Fibroblast of the aortic adventitia (primary cell): ENCODE data around the gene RTL1. TPM values are rescaled to one million over a fixed set of nuclear protein-coding genes. Genes with fewer than 3 reads are reported as not detected.

ENCODE experiments used
- DNase-seq: peaks from one replicate; pipeline ENCODE4 v3.0.0-alpha.2; 2010; ENCODE audit warnings: low read depth
- H3K4me3 ChIP-seq: 2 replicates; pipeline ENCODE4 v1.5.1; 2011; ENCODE audit warnings: low read depth, mild to moderate bottlenecking, control low read depth, low read length, moderate library complexity
- CTCF ChIP-seq: IDR thresholded peaks from 2 replicates; pipeline ENCODE4 v1.5.1; 2011; ENCODE audit warnings: mild to moderate bottlenecking, low read length, control low read depth, inconsistent platforms; ENCODE audit not compliant: insufficient read depth
- total RNA-seq: library from RNA; depleted of rRNA; stranded (reverse); fragments of >200 nt; gene quantifications from 2 replicates; pipeline ENCODE4 v1.2.3, GENCODE V29; 2012; ENCODE audit warnings: low replicate concordance

Gene RTL1
- total RNA-seq, 1 donor: not detected

DNA sequence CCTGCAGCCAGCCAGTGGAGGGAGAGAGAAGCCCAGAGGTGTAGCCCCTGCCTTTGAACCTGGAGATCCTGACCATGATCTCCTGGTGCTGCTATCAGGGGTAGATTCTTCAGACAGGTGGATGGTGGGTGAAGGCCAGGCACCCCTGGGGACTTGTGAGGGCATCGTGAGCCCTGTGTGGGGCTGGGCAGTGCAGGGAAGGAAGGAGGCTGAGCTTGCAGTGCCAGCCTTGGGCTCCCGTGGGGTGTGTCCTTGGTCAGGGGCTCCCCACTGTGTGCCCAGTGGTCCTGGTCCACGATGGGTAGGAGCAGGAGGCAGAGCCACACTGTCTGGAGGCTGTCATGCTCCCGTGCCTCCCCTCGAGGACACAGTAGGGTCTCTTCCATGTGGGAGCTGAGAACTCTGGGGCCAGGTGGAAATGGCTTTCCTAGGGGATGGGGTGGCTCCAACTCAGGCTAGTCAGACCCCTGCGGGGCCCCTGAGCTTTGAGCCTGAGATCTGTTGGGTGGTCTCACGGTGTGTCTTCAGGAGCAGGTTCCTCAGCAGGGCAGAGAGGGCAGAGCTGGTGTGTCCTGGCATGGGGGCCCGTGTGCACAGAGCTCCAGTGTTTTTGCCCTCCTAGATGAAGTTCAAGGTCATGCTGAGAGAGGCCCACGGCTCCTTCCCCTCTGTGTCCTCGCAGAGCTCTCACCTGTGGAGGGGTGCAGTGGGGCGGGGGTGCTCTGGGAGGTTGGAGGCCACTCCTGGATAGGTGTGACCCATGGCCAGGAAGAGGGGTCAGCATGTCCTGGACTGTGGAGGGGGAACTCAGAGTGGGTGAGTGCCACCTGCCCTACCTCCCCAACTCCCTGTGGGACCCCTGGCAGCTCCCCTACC, 25.0 kb downstream of the RTL1 start:
- DNase-seq: no peak
- H3K4me3 ChIP-seq: no peak overlapping the region
- no peak for TF ChIP-seq CTCF

DNA sequence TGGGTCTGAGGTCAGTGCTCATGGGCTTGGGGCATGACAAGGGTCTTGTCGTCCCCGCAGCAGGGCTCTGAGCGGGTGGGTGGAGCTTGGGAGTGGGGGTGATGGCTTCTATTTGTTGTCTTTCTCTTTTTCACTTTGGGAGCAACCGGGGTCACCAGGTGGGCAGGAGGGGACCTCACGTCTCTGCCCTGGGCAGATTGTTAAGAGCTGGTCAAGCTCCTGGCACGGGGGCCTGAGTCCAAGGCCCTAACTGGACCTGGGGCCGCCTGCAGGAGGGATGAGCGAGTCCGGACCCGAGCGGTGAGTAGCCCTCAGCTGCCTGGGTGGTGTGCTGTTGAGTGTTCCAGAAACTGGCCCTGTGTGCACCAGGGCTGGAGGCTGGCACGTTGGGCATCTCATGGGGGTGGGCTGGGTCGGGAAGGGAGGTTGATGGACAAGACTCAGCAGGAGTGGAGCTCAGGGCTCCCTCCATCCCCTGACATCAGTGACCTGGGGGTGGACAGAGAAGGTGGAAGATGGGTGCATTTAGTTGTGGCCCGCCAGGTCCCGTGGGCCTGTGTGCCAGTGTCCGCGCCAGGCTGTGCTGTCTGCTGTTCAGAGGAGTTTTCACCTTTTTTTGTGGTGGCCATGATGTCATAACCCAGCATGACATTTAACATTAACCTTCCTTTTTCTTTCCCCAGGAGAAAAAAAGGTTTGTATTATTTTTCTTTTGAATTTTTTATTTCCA, 27.5 kb downstream of the RTL1 start:
- no peak for DNase-seq
- TF ChIP-seq CTCF: no peak
- H3K4me3 ChIP-seq: no peak overlapping the region

GRCh38 chr14:100875126-100875525, 28.4 kb downstream of the RTL1 start:
- DNase-seq: no peak
- no peak for TF ChIP-seq CTCF
- no peak overlapping the region for H3K4me3 ChIP-seq

DNA sequence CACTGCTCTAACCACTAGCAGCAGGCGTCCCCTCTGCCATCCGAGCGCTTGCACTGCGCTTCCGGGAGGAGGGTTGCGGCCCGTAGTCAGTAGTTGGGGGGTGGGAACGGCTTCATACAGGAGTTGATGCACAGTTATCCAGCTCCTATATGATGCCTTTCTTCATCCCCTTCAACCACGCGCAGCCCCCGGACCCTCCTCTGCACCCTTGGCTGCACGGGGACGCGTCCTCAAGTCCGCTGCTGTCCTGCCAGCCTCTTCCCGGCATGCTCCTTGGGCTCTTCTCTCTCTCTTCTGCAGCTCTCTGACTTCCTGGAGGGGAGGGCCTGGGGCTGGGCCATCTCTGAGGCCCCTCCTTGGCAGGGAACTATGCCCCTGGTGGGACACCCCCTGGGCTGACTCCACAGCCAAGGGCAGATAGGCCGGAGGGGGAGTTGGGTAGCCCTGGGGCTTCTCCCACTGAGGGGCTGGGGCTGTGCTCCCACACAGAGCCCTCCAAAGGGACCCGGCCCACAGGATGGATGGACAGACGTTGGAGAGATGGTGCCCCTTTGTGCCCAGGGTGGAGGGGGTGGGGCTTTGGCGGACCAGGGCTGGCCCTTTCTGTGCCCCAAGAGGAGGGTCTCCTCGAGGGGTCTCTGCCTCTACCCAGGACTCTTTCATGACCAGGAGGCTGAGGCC, 29.0 kb downstream of the RTL1 start:
- no peak for TF ChIP-seq CTCF
- no peak for DNase-seq
- no peak overlapping the region for H3K4me3 ChIP-seq

DNA sequence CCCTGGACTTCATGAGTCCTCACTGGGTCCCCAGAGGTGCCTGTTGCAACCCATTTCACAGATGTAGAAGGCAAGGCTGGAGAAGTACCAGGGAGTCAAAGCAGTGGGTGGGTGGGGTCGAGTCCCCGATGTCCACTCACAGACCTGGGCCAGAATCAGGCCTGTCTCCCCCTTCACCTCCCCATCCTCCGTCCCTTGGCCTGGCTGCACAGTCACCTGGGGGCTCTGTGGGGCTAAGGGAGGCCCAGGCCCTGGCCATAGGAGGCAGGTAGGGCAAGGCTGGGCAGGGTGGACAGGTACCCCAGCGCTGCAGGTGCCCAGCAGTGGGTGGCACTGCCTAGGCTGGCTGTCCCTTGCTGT, 29.5 kb downstream of the RTL1 start:
- no peak for TF ChIP-seq CTCF
- H3K4me3 ChIP-seq: no peak overlapping the region
- no peak for DNase-seq

GRCh38 chr14:100873096-100873482, 30.4 kb downstream of the RTL1 start:
- no peak overlapping the region for H3K4me3 ChIP-seq
- TF ChIP-seq CTCF: no peak
- DNase-seq: no peak
